ENCODE results near the gene FUT6. TPM values are rescaled to one million over a fixed set of nuclear protein-coding genes. Genes with fewer than 3 reads are reported as not detected.

FUT6 gene
- total and polyA plus RNA-seq, 2 experiments from 2014 or later = not detected

GRCh38 chr19:5809469-5809868, 30.0 kb downstream of the FUT6 start:
- TF ChIP-seq EZH2phosphoT487 (IDR thresholded peaks at IDR 0.05; ENCODE audit: insufficient read depth, low read depth) = no peak
- no peak for TF ChIP-seq EZH2 (IDR thresholded peaks at IDR 0.05; ENCODE audit: insufficient read depth, poor library complexity, severe bottlenecking)
- in situ Hi-C loops (cut with MboI) = no loop called here
- WGBS, 2 experiments (ENCODE audit: low coverage in 1 of 2, low lambda C conversion rate in 2 of 2, missing lambda C conversion rate in 2 of 2) = 56 to 58% methylated on average over 10 of the region's 10 CpGs

GRCh38 chr19:5809053-5809452, 30.4 kb downstream of the FUT6 start:
- Histone ChIP-seq H3F3A (ENCODE audit: insufficient read depth) (no peaks in the 10 kb centered on the region), H3K27me3 (replicated peaks; ENCODE audit: insufficient read depth) (peaks cover 18% of the 10 kb centered on the region), H3K4me3 (no peak overlapping the region), H3K9me3 (ENCODE audit: low read depth) (no peaks in the 10 kb centered on the region), H4K20me1 (ENCODE audit: insufficient read depth) (no peaks in the 10 kb centered on the region), H3K9ac (no peak overlapping the region), H3K4me1 (ENCODE audit: insufficient read depth) (no peaks in the 10 kb centered on the region), H3K27ac (no peak overlapping the region), H3K9me2 (ENCODE audit: insufficient read depth) (no peaks in the 10 kb centered on the region), H2AFZ (no peak overlapping the region), H3K79me2 (ENCODE audit: insufficient read depth) (no peaks in the 10 kb centered on the region), H3K36me3 (ENCODE audit: low read depth) (no peaks in the 10 kb centered on the region), H3K4me2 (ENCODE audit: unreplicated experiment) (no peak overlapping the region)
- in situ Hi-C loops (cut with MboI) = no loop called here
- WGBS, 2 experiments (ENCODE audit: low coverage in 1 of 2, low lambda C conversion rate in 2 of 2, missing lambda C conversion rate in 2 of 2) = 80 to 90% methylated on average over 9 of the region's 9 CpGs
- DNase-seq = no peak
- no peak for TF ChIP-seq EZH2phosphoT487 (IDR thresholded peaks at IDR 0.05; ENCODE audit: insufficient read depth, low read depth)
- no peak for TF ChIP-seq EZH2 (IDR thresholded peaks at IDR 0.05; ENCODE audit: insufficient read depth, poor library complexity, severe bottlenecking)

More at GRCh38 chr19:5809469-5809868, 30.0 kb downstream of the FUT6 start:
- Histone ChIP-seq H3K27ac (no peak overlapping the region), H2AFZ (no peak overlapping the region), H3K36me3 (ENCODE audit: low read depth) (no peaks in the 10 kb centered on the region), H3F3A (ENCODE audit: insufficient read depth) (no peaks in the 10 kb centered on the region), H3K4me3 (no peak overlapping the region), H3K27me3 (replicated peaks; ENCODE audit: insufficient read depth) (peaks cover 18% of the 10 kb centered on the region), H3K9me3 (ENCODE audit: low read depth) (no peaks in the 10 kb centered on the region), H4K20me1 (ENCODE audit: insufficient read depth) (no peaks in the 10 kb centered on the region), H3K79me2 (ENCODE audit: insufficient read depth) (no peaks in the 10 kb centered on the region), H3K9ac (no peak overlapping the region), H3K4me1 (ENCODE audit: insufficient read depth) (no peaks in the 10 kb centered on the region), H3K9me2 (ENCODE audit: insufficient read depth) (no peaks in the 10 kb centered on the region), H3K4me2 (ENCODE audit: unreplicated experiment) (no peak overlapping the region)
- no peak for DNase-seq

GRCh38 chr19:5808120-5808816, 31.2 kb downstream of the FUT6 start:
- no peak overlapping the region for H2AFZ ChIP-seq
- H3K36me3 ChIP-seq (ENCODE audit: low read depth) = no peaks in the 10 kb centered on the region
- in situ Hi-C loops (cut with MboI) = no loop called here
- H3K27ac ChIP-seq = no peak overlapping the region
- peaks cover 15% of the 10 kb centered on the region for H3K27me3 ChIP-seq (replicated peaks; ENCODE audit: insufficient read depth)
- no peak overlapping the region for H3K9ac ChIP-seq
- H3F3A ChIP-seq (ENCODE audit: insufficient read depth) = no peaks in the 10 kb centered on the region
- no peaks in the 10 kb centered on the region for H3K4me1 ChIP-seq (ENCODE audit: insufficient read depth)
- H4K20me1 ChIP-seq (ENCODE audit: insufficient read depth) = no peaks in the 10 kb centered on the region
- WGBS, 2 experiments (ENCODE audit: low coverage in 1 of 2, low lambda C conversion rate in 2 of 2, missing lambda C conversion rate in 2 of 2) = 81 to 82% methylated on average over 20 to 21 of the region's 21 CpGs
- H3K9me3 ChIP-seq (ENCODE audit: low read depth) = no peaks in the 10 kb centered on the region
- no peaks in the 10 kb centered on the region for H3K79me2 ChIP-seq (ENCODE audit: insufficient read depth)
- DNase-seq = no peak
- H3K4me2 ChIP-seq (ENCODE audit: unreplicated experiment) = no peak overlapping the region
- no peak overlapping the region for H3K4me3 ChIP-seq
- TF ChIP-seq EZH2 (IDR thresholded peaks at IDR 0.05; ENCODE audit: insufficient read depth, poor library complexity, severe bottlenecking) (no peak), EZH2phosphoT487 (IDR thresholded peaks at IDR 0.05; ENCODE audit: insufficient read depth, low read depth) (no peak)
- H3K9me2 ChIP-seq (ENCODE audit: insufficient read depth) = no peaks in the 10 kb centered on the region

- H3K4me1 ChIP-seq (ENCODE audit: insufficient read depth) = no peaks in the 10 kb centered on the region
- no peak overlapping the region for H3K4me2 ChIP-seq (ENCODE audit: unreplicated experiment)
- no peaks in the 10 kb centered on the region for H3K9me3 ChIP-seq (ENCODE audit: low read depth)
- H3K9me2 ChIP-seq (ENCODE audit: insufficient read depth) = no peaks in the 10 kb centered on the region
- no peaks in the 10 kb centered on the region for H3K79me2 ChIP-seq (ENCODE audit: insufficient read depth)
- no peak for DNase-seq
- no peak overlapping the region for H3K9ac ChIP-seq
- no peaks in the 10 kb centered on the region for H4K20me1 ChIP-seq (ENCODE audit: insufficient read depth)
- H3F3A ChIP-seq (ENCODE audit: insufficient read depth) = no peaks in the 10 kb centered on the region
- TF ChIP-seq EZH2 (IDR thresholded peaks at IDR 0.05; ENCODE audit: insufficient read depth, poor library complexity, severe bottlenecking) = no peak
- no peak for TF ChIP-seq EZH2phosphoT487 (IDR thresholded peaks at IDR 0.05; ENCODE audit: insufficient read depth, low read depth)
- H3K27ac ChIP-seq = no peak overlapping the region
- H3K4me3 ChIP-seq = no peak overlapping the region
- no peaks in the 10 kb centered on the region for H3K36me3 ChIP-seq (ENCODE audit: low read depth)
- in situ Hi-C loops (cut with MboI) = no loop called here
- H3K27me3 ChIP-seq (replicated peaks; ENCODE audit: insufficient read depth) = peaks cover 15% of the 10 kb centered on the region
- WGBS, 2 experiments (ENCODE audit: low coverage in 1 of 2, low lambda C conversion rate in 2 of 2, missing lambda C conversion rate in 2 of 2) = 89 to 91% methylated on average over 5 of the region's 5 CpGs
- no peak overlapping the region for H2AFZ ChIP-seq
These were observed 32.6 kb downstream of the FUT6 start for GRCh38 chr19:5806905-5807304.

Measured in GM23248 (cell line).